SK-N-SH treated with all-trans-retinoic acid at 6 μM for 48 hours (cell line): Measurements from ENCODE around the gene PROC.

Experiments
- ATAC-seq: fragments of 200-7000 bp; cut with Tn5 transposase; 3 replicates; pipeline ENCODE4 v1.9.1; 2020; ENCODE audit warnings: mild to moderate bottlenecking, moderate library complexity
- ARNTL ChIP-seq: fragments of 450-650 bp; formaldehyde crosslinking; IDR thresholded peaks from 2 replicates; pipeline ENCODE4 v1.5.0; 2020; ENCODE audit warnings: low read depth, mild to moderate bottlenecking, moderate library complexity, borderline replicate concordance
- BACH2 ChIP-seq: fragments of 250-450 bp; sonication (Bioruptor Pico); IDR thresholded peaks from 2 replicates; pipeline ENCODE4 v1.9.0; 2021; ENCODE audit warnings: mild to moderate bottlenecking, borderline replicate concordance
- CSDC2 ChIP-seq: fragments of 250-450 bp; sonication (Bioruptor Pico); IDR thresholded peaks from 2 replicates; pipeline ENCODE4 v1.5.0; 2020; ENCODE audit warnings: mild to moderate bottlenecking, moderate library complexity
- CSRNP3 ChIP-seq: fragments of 250-450 bp; sonication (Bioruptor Pico); IDR thresholded peaks from 2 replicates; pipeline ENCODE4 v1.5.1; 2021; ENCODE audit warnings: mild to moderate bottlenecking, moderate library complexity
- GLIS3 ChIP-seq: fragments of 250-450 bp; sonication (Bioruptor Pico); IDR thresholded peaks from 2 replicates; pipeline ENCODE4 v1.5.0; 2020; ENCODE audit warnings: mild to moderate bottlenecking, moderate library complexity
- ISL1 ChIP-seq: fragments of 250-450 bp; sonication (Bioruptor Pico); IDR thresholded peaks from 2 replicates; pipeline ENCODE4 v2.1.2; 2022; ENCODE audit warnings: mild to moderate bottlenecking, moderate library complexity
- OSR1 ChIP-seq: fragments of 250-450 bp; sonication (Bioruptor Pico); IDR thresholded peaks from 2 replicates; pipeline ENCODE4 v1.8.0; 2022; ENCODE audit warnings: moderate library complexity, mild to moderate bottlenecking, inconsistent platforms
- POU6F1 ChIP-seq: fragments of 250-450 bp; sonication (Bioruptor Pico); IDR thresholded peaks from 2 replicates; pipeline ENCODE4 v1.8.0; 2021; ENCODE audit warnings: low read depth, mild to moderate bottlenecking, moderate library complexity, borderline replicate concordance
- PPARA ChIP-seq: fragments of 250-450 bp; sonication (Bioruptor Pico); IDR thresholded peaks from 2 replicates; pipeline ENCODE4 v1.5.0; 2020; ENCODE audit warnings: mild to moderate bottlenecking, borderline replicate concordance
- RARB ChIP-seq: fragments of 250-450 bp; sonication (Bioruptor Pico); IDR thresholded peaks from 2 replicates; pipeline ENCODE4 v1.8.0; 2021; ENCODE audit warnings: mild to moderate bottlenecking, moderate library complexity
- SNAI2 ChIP-seq: fragments of 250-450 bp; sonication (Bioruptor Pico); IDR thresholded peaks from 2 replicates; pipeline ENCODE4 v1.5.0; 2020; ENCODE audit warnings: mild to moderate bottlenecking, moderate library complexity
- TCF4 ChIP-seq: fragments of 250-450 bp; sonication (Bioruptor Pico); IDR thresholded peaks from 2 replicates; pipeline ENCODE4 v1.8.0; 2021; ENCODE audit warnings: mild to moderate bottlenecking, moderate library complexity, borderline replicate concordance
- TOX ChIP-seq: fragments of 250-450 bp; sonication (Bioruptor Pico); IDR thresholded peaks from 2 replicates; pipeline ENCODE4 v1.8.0; 2021; ENCODE audit warnings: mild to moderate bottlenecking, moderate library complexity, borderline replicate concordance
- TSHZ2 ChIP-seq: fragments of 250-450 bp; sonication (Bioruptor Pico); IDR thresholded peaks from 2 replicates; pipeline ENCODE4 v1.5.0; 2020; ENCODE audit warnings: mild to moderate bottlenecking, moderate library complexity
- ZFP3 ChIP-seq: fragments of 250-450 bp; sonication (Bioruptor Pico); IDR thresholded peaks from 2 replicates; pipeline ENCODE4 v1.5.0; 2020; ENCODE audit warnings: mild to moderate bottlenecking, moderate library complexity
- ZFP30 ChIP-seq: fragments of 450-650 bp; formaldehyde crosslinking; IDR thresholded peaks from 2 replicates; pipeline ENCODE4 v1.5.0; 2022; ENCODE audit warnings: mild to moderate bottlenecking, moderate library complexity
- ZNF565 ChIP-seq: fragments of 450-650 bp; formaldehyde crosslinking; conservative IDR thresholded peaks from 2 replicates; pipeline ENCODE4 v1.5.0; 2020; ENCODE audit warnings: low read depth, mild to moderate bottlenecking, moderate library complexity
- ZNF70 ChIP-seq: fragments of 450-650 bp; formaldehyde crosslinking; IDR thresholded peaks from 2 replicates; pipeline ENCODE4 v1.5.0; 2020; ENCODE audit warnings: mild to moderate bottlenecking, moderate library complexity
- ZNF8 ChIP-seq: fragments of 450-650 bp; formaldehyde crosslinking; IDR thresholded peaks from 2 replicates; pipeline ENCODE4 v1.5.0; 2020; ENCODE audit warnings: mild to moderate bottlenecking, moderate library complexity
- TF ChIP-seq, protein P1 (sequence below): fragments of 250-450 bp; sonication (Bioruptor Pico); IDR thresholded peaks from 2 replicates; pipeline ENCODE4 v1.8.0; 2020; ENCODE audit warnings: mild to moderate bottlenecking, moderate library complexity, borderline replicate concordance
- TF ChIP-seq, protein P2 (sequence below): fragments of 250-450 bp; sonication (Bioruptor Pico); IDR thresholded peaks from 2 replicates; pipeline ENCODE4 v1.5.1; 2020; ENCODE audit warnings: low read depth, mild to moderate bottlenecking, moderate library complexity

The PROC gene

DNA sequence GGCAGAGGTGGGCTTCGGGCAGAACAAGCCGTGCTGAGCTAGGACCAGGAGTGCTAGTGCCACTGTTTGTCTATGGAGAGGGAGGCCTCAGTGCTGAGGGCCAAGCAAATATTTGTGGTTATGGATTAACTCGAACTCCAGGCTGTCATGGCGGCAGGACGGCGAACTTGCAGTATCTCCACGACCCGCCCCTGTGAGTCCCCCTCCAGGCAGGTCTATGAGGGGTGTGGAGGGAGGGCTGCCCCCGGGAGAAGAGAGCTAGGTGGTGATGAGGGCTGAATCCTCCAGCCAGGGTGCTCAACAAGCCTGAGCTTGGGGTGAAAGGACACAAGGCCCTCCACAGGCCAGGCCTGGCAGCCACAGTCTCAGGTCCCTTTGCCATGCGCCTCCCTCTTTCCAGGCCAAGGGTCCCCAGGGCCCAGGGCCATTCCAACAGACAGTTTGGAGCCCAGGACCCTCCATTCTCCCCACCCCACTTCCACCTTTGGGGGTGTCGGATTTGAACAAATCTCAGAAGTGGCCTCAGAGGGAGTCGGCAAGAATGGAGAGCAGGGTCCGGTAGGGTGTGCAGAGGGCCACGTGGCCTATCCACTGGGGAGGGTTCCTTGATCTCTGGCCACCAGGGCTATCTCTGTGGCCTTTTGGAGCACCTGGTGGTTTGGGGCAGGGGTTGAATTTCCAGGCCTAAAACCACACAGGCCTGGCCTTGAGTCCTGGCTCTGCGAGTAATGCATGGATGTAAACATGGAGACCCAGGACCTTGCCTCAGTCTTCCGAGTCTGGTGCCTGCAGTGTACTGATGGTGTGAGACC lies at the start of gene PROC:
Gene PROC (plus strand): TSS at position 128 of the 812 bp plus-strand sequence. CDS start 1,516 bp downstream, outside the sequence.
- no peak for ATAC-seq
- TF ChIP-seq ZNF70 (no peak), CSRNP3 (CRISPR knock-in tag) (no peak), TOX (no peak), GLIS3 (no peak), PPARA (CRISPR knock-in tag) (no peak), ZNF565 (CRISPR knock-in tag) (no peak), ZFP3 (no peak), ZNF8 (CRISPR knock-in tag) (no peak), BACH2 (no peak)

- no peak for ATAC-seq
- TF ChIP-seq ARNTL (CRISPR knock-in tag) (no peak), BACH2 (no peak), TOX (no peak), RARB (CRISPR knock-in tag) (no peak), ZFP3 (no peak), SNAI2 (no peak), ZFP30 (CRISPR knock-in tag) (no peak), POU6F1 (CRISPR knock-in tag) (no peak), ZNF70 (no peak), CSDC2 (CRISPR knock-in tag) (no peak), ISL1 (no peak), CSRNP3 (CRISPR knock-in tag) (no peak), PPARA (CRISPR knock-in tag) (no peak)
- TF ChIP-seq, protein P1, sequence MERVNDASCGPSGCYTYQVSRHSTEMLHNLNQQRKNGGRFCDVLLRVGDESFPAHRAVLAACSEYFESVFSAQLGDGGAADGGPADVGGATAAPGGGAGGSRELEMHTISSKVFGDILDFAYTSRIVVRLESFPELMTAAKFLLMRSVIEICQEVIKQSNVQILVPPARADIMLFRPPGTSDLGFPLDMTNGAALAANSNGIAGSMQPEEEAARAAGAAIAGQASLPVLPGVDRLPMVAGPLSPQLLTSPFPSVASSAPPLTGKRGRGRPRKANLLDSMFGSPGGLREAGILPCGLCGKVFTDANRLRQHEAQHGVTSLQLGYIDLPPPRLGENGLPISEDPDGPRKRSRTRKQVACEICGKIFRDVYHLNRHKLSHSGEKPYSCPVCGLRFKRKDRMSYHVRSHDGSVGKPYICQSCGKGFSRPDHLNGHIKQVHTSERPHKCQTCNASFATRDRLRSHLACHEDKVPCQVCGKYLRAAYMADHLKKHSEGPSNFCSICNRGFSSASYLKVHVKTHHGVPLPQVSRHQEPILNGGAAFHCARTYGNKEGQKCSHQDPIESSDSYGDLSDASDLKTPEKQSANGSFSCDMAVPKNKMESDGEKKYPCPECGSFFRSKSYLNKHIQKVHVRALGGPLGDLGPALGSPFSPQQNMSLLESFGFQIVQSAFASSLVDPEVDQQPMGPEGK (CRISPR knock-in tag): no peak
These were observed 48.2 kb upstream of the PROC start for GRCh38 chr2:127370010-127370409.

- TF ChIP-seq TCF4 (CRISPR knock-in tag): no peak
- no peak for TF ChIP-seq ZNF70
- TF ChIP-seq SNAI2: no peak
- no peak for TF ChIP-seq BACH2
- TF ChIP-seq, protein P2, sequence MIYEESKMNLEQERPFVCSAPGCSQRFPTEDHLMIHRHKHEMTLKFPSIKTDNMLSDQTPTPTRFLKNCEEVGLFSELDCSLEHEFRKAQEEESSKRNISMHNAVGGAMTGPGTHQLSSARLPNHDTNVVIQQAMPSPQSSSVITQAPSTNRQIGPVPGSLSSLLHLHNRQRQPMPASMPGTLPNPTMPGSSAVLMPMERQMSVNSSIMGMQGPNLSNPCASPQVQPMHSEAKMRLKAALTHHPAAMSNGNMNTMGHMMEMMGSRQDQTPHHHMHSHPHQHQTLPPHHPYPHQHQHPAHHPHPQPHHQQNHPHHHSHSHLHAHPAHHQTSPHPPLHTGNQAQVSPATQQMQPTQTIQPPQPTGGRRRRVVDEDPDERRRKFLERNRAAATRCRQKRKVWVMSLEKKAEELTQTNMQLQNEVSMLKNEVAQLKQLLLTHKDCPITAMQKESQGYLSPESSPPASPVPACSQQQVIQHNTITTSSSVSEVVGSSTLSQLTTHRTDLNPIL (CRISPR knock-in tag): no peak
- TF ChIP-seq TSHZ2 (CRISPR knock-in tag): no peak
- TF ChIP-seq RARB (CRISPR knock-in tag): no peak
- TF ChIP-seq, protein P1 (CRISPR knock-in tag): no peak
- TF ChIP-seq ZNF565 (CRISPR knock-in tag): no peak
- no peak for TF ChIP-seq ZFP30 (CRISPR knock-in tag)
- no peak for TF ChIP-seq ZNF8 (CRISPR knock-in tag)
- no peak for TF ChIP-seq ZFP3
- TF ChIP-seq CSDC2 (CRISPR knock-in tag): no peak
- no peak for TF ChIP-seq PPARA (CRISPR knock-in tag)
- no peak for TF ChIP-seq OSR1 (CRISPR knock-in tag)
- no peak for TF ChIP-seq ARNTL (CRISPR knock-in tag)
- no peak for ATAC-seq
These were observed 47.2 kb upstream of the PROC start for GRCh38 chr2:127371037-127371436.
